ENCODE data around the gene OXT. TPM values are rescaled to one million over a fixed set of nuclear protein-coding genes. Genes with fewer than 3 reads are reported as not detected.

The OXT gene
- total RNA-seq, 1 experiment from 2014 or later, result not detected

- no peaks in the 10 kb centered on the region for H3K9me3 ChIP-seq (ENCODE audit: control insufficient read depth, low read depth, low read length)
- no peaks in the 10 kb centered on the region for H3K79me1 ChIP-seq (ENCODE audit: insufficient read depth, low read depth, low read length, poor library complexity, severe bottlenecking)
- no peak overlapping the region for H2BK120ac ChIP-seq (ENCODE audit: low read depth, low read length, poor library complexity, severe bottlenecking)
- H2AFZ ChIP-seq (ENCODE audit: low read length), result no peak overlapping the region
- H4K91ac ChIP-seq (ENCODE audit: insufficient read length, low read depth, low read length), result no peak overlapping the region
- H3K18ac ChIP-seq (ENCODE audit: insufficient read length, low read depth, low read length), result no peak overlapping the region
- H3K27ac ChIP-seq (ENCODE audit: insufficient read length, low read depth, low read length), result no peak overlapping the region
- H2BK15ac ChIP-seq (ENCODE audit: low read depth, low read length), result no peak overlapping the region
- TF ChIP-seq, protein P1, sequence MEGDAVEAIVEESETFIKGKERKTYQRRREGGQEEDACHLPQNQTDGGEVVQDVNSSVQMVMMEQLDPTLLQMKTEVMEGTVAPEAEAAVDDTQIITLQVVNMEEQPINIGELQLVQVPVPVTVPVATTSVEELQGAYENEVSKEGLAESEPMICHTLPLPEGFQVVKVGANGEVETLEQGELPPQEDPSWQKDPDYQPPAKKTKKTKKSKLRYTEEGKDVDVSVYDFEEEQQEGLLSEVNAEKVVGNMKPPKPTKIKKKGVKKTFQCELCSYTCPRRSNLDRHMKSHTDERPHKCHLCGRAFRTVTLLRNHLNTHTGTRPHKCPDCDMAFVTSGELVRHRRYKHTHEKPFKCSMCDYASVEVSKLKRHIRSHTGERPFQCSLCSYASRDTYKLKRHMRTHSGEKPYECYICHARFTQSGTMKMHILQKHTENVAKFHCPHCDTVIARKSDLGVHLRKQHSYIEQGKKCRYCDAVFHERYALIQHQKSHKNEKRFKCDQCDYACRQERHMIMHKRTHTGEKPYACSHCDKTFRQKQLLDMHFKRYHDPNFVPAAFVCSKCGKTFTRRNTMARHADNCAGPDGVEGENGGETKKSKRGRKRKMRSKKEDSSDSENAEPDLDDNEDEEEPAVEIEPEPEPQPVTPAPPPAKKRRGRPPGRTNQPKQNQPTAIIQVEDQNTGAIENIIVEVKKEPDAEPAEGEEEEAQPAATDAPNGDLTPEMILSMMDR (conservative IDR thresholded peaks at IDR 0.05), result no peak
- Mint-ChIP-seq H3K27ac (peak overlapping the region in 1 of 3 experiments; percentile 37; a peak in 1 of 7 replicates), H3K4me1 (peaks cover 16% of the 10 kb centered on the region in 2 experiments), H3K4me3 (no peak overlapping the region), H3K36me3 (ENCODE audit: insufficient read depth in 1 of 3, low read depth in 3 of 3) (peaks cover 14 to 56% (median 47%) of the 10 kb centered on the region in 3 experiments), H3K9me3 (no peaks in the 10 kb centered on the region), H3K27me3 (ENCODE audit: low read depth) (no peaks in the 10 kb centered on the region; the same call in 1 of the 2 replicates)
- no peak overlapping the region for H3K14ac ChIP-seq (ENCODE audit: insufficient read depth, low read length)
- no peak overlapping the region for H2BK12ac ChIP-seq (ENCODE audit: insufficient read length, low read depth, low read length)
- no peak overlapping the region for H3K4me2 ChIP-seq (ENCODE audit: insufficient read depth, insufficient read length, low read length)
- H4K8ac ChIP-seq (replicated peaks; ENCODE audit: insufficient read length, low read depth, low read length), result no peak overlapping the region
- no peak overlapping the region for H3K56ac ChIP-seq (ENCODE audit: insufficient read length, low read depth, low read length)
- H4K20me1 ChIP-seq (ENCODE audit: control insufficient read depth, insufficient read depth, insufficient read length), result no peaks in the 10 kb centered on the region
- no CpG with 5 or more reads among the region's 8 CpGs for WGBS (ENCODE audit: extremely low coverage, insufficient read length, low lambda C conversion rate)
- H2AK5ac ChIP-seq (ENCODE audit: insufficient read length, low read length), result no peak overlapping the region
- H3K9ac ChIP-seq (ENCODE audit: extremely low read depth, insufficient read length, low read length), result no peak overlapping the region
- no peak overlapping the region for H2BK20ac ChIP-seq (ENCODE audit: low read depth, low read length, poor library complexity, severe bottlenecking)
- no peak overlapping the region for H2BK5ac ChIP-seq (ENCODE audit: insufficient read length, low read length)
- H3K4me1 ChIP-seq (ENCODE audit: insufficient read depth, low read length), result peaks cover 12% of the 10 kb centered on the region; the same call in 1 of the 2 replicates
- no peak overlapping the region for H3K23ac ChIP-seq (ENCODE audit: insufficient read length, low read depth, low read length)
- no peak overlapping the region for H3T11ph ChIP-seq (ENCODE audit: low read length)
- H4K5ac ChIP-seq (ENCODE audit: insufficient read length, low read depth, low read length), result no peak overlapping the region
- DNase-seq, result no peak
- no peaks in the 10 kb centered on the region for H3K27me3 ChIP-seq (ENCODE audit: insufficient read depth, low read length)
- peaks cover 2% of the 10 kb centered on the region for H3K23me2 ChIP-seq (ENCODE audit: insufficient read length, low read depth, low read length, poor library complexity, severe bottlenecking)
- no peak overlapping the region for H3K4ac ChIP-seq (ENCODE audit: low read depth, low read length)
- no peaks in the 10 kb centered on the region for H3K79me2 ChIP-seq (ENCODE audit: insufficient read depth, low read length)
Observed at GRCh38 chr20:3040086-3040485, 31.3 kb upstream of the OXT start.
